ENCODE data around the gene PMF1. TPM values are rescaled to one million over a fixed set of nuclear protein-coding genes. Genes with fewer than 3 reads are reported as not detected.

PMF1 gene
- total RNA-seq, 1 donor from 2014 or later = 61.4 TPM

- DNase-seq (ENCODE audit: low spot score in 2 of 2) = no peak
- Histone ChIP-seq H3K9me3 (no peaks in the 10 kb centered on the region), H3K27ac (peak overlapping the region; percentile 82 to 85), H3K27me3 (no peaks in the 10 kb centered on the region), H3K36me3 (peaks cover 12 to 19% of the 10 kb centered on the region in 2 donors), H3K4me1 (peaks cover 0 to 13% of the 10 kb centered on the region in 2 donors), H3K4me3 (peak overlapping the region; percentile 81 to 88)
- TF ChIP-seq CTCF (IDR thresholded peaks at IDR 0.05) = no peak
- intact Hi-C loops (cut with DNase I) = loop anchor here (1.0 kb wide), 1 partner anchor 56 kb away; the partner anchor contains the start of genes CCT3 and TSACC
Observed at GRCh38 chr1:156281693-156282478, 69.1 kb downstream of the PMF1 start.

GRCh38 chr1:156282479-156283222, 69.8 kb downstream of the PMF1 start, which contains the start of gene SMG5:
Gene SMG5, minus strand, starts transcription at chr1:156282825. Its CDS starts 145 bp downstream, at chr1:156282680.
- peak within 1 kb of the TSS; percentile 81 to 88 for H3K4me3 ChIP-seq
- TF ChIP-seq CTCF (IDR thresholded peaks at IDR 0.05) = no peak
- intact Hi-C loops (cut with DNase I) = loop anchor here (1.0 kb wide), 1 partner anchor 56 kb away; the partner anchor contains the start of genes CCT3 and TSACC
- peaks cover 0 to 13% of the 10 kb centered on the region in 2 donors for H3K4me1 ChIP-seq
- peak; percentile 86 to 98 for DNase-seq (ENCODE audit: low spot score in 2 of 2)
- H3K36me3 ChIP-seq = peaks cover 6 to 11% of the 10 kb centered on the region in 2 donors
- H3K9me3 ChIP-seq = no peaks in the 10 kb centered on the region
- H3K27ac ChIP-seq = peak within 1 kb of the TSS; percentile 82 to 85
- no peaks in the 10 kb centered on the region for H3K27me3 ChIP-seq

- peak overlapping the region in 1 of 2 donors; percentile 45 for H3K27ac ChIP-seq
- H3K27me3 ChIP-seq = no peaks in the 10 kb centered on the region
- H3K36me3 ChIP-seq = peaks cover under 1 to 2% of the 10 kb centered on the region in 2 donors
- DNase-seq (ENCODE audit: low spot score in 2 of 2) = no peak
- intact Hi-C loops (cut with DNase I) = no loop called here
- TF ChIP-seq CTCF (IDR thresholded peaks at IDR 0.05) = no peak
- peaks cover 0 to 13% of the 10 kb centered on the region in 2 donors for H3K4me1 ChIP-seq
- H3K9me3 ChIP-seq = no peaks in the 10 kb centered on the region
- peak overlapping the region; percentile 81 to 88 for H3K4me3 ChIP-seq
Observed at GRCh38 chr1:156283521-156283920, 70.7 kb downstream of the PMF1 start.

- no peak for DNase-seq (ENCODE audit: low spot score in 2 of 2)
- Histone ChIP-seq H3K4me3 (peak within 1 kb of the TSS; percentile 81 to 88), H3K4me1 (peaks cover 0 to 13% of the 10 kb centered on the region in 2 donors), H3K27ac (peak within 1 kb of the TSS; percentile 45 to 85), H3K36me3 (peaks cover 2 to 6% of the 10 kb centered on the region in 2 donors), H3K27me3 (no peaks in the 10 kb centered on the region), H3K9me3 (no peaks in the 10 kb centered on the region)
- intact Hi-C loops (cut with DNase I) = no loop called here
- TF ChIP-seq CTCF (IDR thresholded peaks at IDR 0.05) = no peak
Observed at GRCh38 chr1:156284112-156284511, 71.3 kb downstream of the PMF1 start, which contains the start of gene TMEM79. Gene TMEM79, plus strand, starts transcription at chr1:156284325. Its CDS starts 902 bp downstream, at chr1:156285227.

GRCh38 chr1:156284757-156285156, 72.0 kb downstream of the PMF1 start:
- H3K27me3 ChIP-seq = no peaks in the 10 kb centered on the region
- peaks cover 4 to 7% of the 10 kb centered on the region in 2 donors for H3K36me3 ChIP-seq
- H3K4me3 ChIP-seq = no peak overlapping the region
- peaks cover 0 to 13% of the 10 kb centered on the region in 2 donors for H3K4me1 ChIP-seq
- intact Hi-C loops (cut with DNase I) = no loop called here
- no peak for TF ChIP-seq CTCF (IDR thresholded peaks at IDR 0.05)
- H3K27ac ChIP-seq = no peak overlapping the region
- no peaks in the 10 kb centered on the region for H3K9me3 ChIP-seq
- no peak for DNase-seq (ENCODE audit: low spot score in 2 of 2)
